WTC11 (cell line): ENCODE data around the gene TNNI3K.

Experiments
- CTCF ChIP-seq: fragments of 200-600 bp; IDR thresholded peaks from 2 replicates; pipeline ENCODE4 v1.8.0; 2022; ENCODE audit warnings: antibody characterized with exemption
- FOXK1 ChIP-seq: sonication (generic); formaldehyde crosslinking; IDR thresholded peaks from 2 replicates; pipeline ENCODE4 v1.8.0; 2022; ENCODE audit warnings: mild to moderate bottlenecking, moderate library complexity, missing genetic modification reagents
- IRF2 ChIP-seq: sonication (generic); formaldehyde crosslinking; IDR thresholded peaks from 2 replicates; pipeline ENCODE4 v1.8.0; 2022; ENCODE audit warnings: low read depth, missing genetic modification reagents, borderline replicate concordance
- MLX ChIP-seq: sonication (generic); formaldehyde crosslinking; IDR thresholded peaks from 2 replicates; pipeline ENCODE4 v1.8.1; 2023; ENCODE audit warnings: mild to moderate bottlenecking, missing genetic modification reagents, moderate library complexity
- MYBL2 ChIP-seq: sonication (generic); formaldehyde crosslinking; IDR thresholded peaks from 2 replicates; pipeline ENCODE4 v1.8.1; 2023; ENCODE audit warnings: mild to moderate bottlenecking, moderate library complexity, missing genetic modification reagents
- TEAD4 ChIP-seq: sonication (generic); formaldehyde crosslinking; IDR thresholded peaks from 2 replicates; pipeline ENCODE4 v1.8.0; 2022; ENCODE audit warnings: mild to moderate bottlenecking, missing genetic modification reagents
- TF ChIP-seq, protein P1 (sequence below): sonication (generic); formaldehyde crosslinking; IDR thresholded peaks from 2 replicates; pipeline ENCODE4 v1.8.1; 2023; ENCODE audit warnings: mild to moderate bottlenecking, missing genetic modification reagents

GRCh38 chr1:74586253-74586897 lies 351.2 kb downstream of the TNNI3K start:
- no peak for TF ChIP-seq MLX (CRISPR knock-in tag)
- no peak for TF ChIP-seq MYBL2
- no peak for TF ChIP-seq CTCF
- TF ChIP-seq IRF2 = no peak
- no peak for TF ChIP-seq FOXK1 (CRISPR knock-in tag)
- TF ChIP-seq TEAD4 (CRISPR knock-in tag) = no peak
- TF ChIP-seq, protein P1, sequence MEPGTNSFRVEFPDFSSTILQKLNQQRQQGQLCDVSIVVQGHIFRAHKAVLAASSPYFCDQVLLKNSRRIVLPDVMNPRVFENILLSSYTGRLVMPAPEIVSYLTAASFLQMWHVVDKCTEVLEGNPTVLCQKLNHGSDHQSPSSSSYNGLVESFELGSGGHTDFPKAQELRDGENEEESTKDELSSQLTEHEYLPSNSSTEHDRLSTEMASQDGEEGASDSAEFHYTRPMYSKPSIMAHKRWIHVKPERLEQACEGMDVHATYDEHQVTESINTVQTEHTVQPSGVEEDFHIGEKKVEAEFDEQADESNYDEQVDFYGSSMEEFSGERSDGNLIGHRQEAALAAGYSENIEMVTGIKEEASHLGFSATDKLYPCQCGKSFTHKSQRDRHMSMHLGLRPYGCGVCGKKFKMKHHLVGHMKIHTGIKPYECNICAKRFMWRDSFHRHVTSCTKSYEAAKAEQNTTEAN (CRISPR knock-in tag) = no peak
